Jurkat, Clone E6-1 (cell line): ENCODE measurements around the gene PPP6R1.

Source experiments
- DNase-seq: peaks from one replicate; pipeline ENCODE4 v3.0.0-alpha.2; 2011; ENCODE audit warnings: low read depth, low spot score
- H3K4me3 ChIP-seq: 2 replicates; pipeline ENCODE4 v1.5.1; 2011; ENCODE audit warnings: mild to moderate bottlenecking, low read length, control low read depth, moderate library complexity

The PPP6R1 gene

GRCh38 chr19:55265173-55265572, 6.4 kb upstream of the PPP6R1 start:
- DNase-seq = no peak

GRCh38 chr19:55264531-55264930, 5.7 kb upstream of the PPP6R1 start:
- H3K4me3 ChIP-seq = no peak overlapping the region
- DNase-seq = no peak

More at GRCh38 chr19:55265173-55265572, 6.4 kb upstream of the PPP6R1 start:
- H3K4me3 ChIP-seq = no peak overlapping the region

GRCh38 chr19:55262359-55262758, 3.5 kb upstream of the PPP6R1 start:
- H3K4me3 ChIP-seq = no peak overlapping the region
- no peak for DNase-seq

- no peak for DNase-seq
- no peak overlapping the region for H3K4me3 ChIP-seq
Observed at GRCh38 chr19:55261671-55262126, 2.9 kb upstream of the PPP6R1 start.

GRCh38 chr19:55259540-55260210, 858 bp upstream of the PPP6R1 start:
- DNase-seq = no peak

GRCh38 chr19:55258476-55258827, 365 bp downstream of the PPP6R1 start:
- H3K4me3 ChIP-seq = peak overlapping the region; percentile 91
- no peak for DNase-seq

More at GRCh38 chr19:55259540-55260210, 858 bp upstream of the PPP6R1 start:
- peak overlapping the region; percentile 83 for H3K4me3 ChIP-seq

GRCh38 chr19:55257461-55258420, 1.1 kb downstream of the PPP6R1 start:
- no peak for DNase-seq
- peak overlapping the region; percentile 91 for H3K4me3 ChIP-seq

GRCh38 chr19:55256562-55257460, 2.0 kb downstream of the PPP6R1 start:
- H3K4me3 ChIP-seq = peak overlapping the region; percentile 91
- DNase-seq = no peak

- peak; percentile 72 for DNase-seq
- H3K4me3 ChIP-seq = peak overlapping the region; percentile 91
Observed at GRCh38 chr19:55255618-55256423, 3.0 kb downstream of the PPP6R1 start.

GRCh38 chr19:55254625-55254977, 4.2 kb downstream of the PPP6R1 start:
- H3K4me3 ChIP-seq = peak overlapping the region; percentile 91
- DNase-seq = no peak

- DNase-seq = peak; percentile 85
- H3K4me3 ChIP-seq = peak overlapping the region; percentile 91
Observed at GRCh38 chr19:55253842-55254624, 4.8 kb downstream of the PPP6R1 start.

- DNase-seq = no peak
- H3K4me3 ChIP-seq = peak overlapping the region; percentile 91
Observed at GRCh38 chr19:55252760-55253663, 5.8 kb downstream of the PPP6R1 start.

- peak overlapping the region; percentile 20 for H3K4me3 ChIP-seq
- DNase-seq = peak; percentile 67
Observed at GRCh38 chr19:55251341-55252081, 7.3 kb downstream of the PPP6R1 start.

- no peak for DNase-seq
- H3K4me3 ChIP-seq = no peak overlapping the region
Observed at GRCh38 chr19:55250262-55251036, 8.4 kb downstream of the PPP6R1 start.

GRCh38 chr19:55249841-55250240, 9.0 kb downstream of the PPP6R1 start:
- no peak for DNase-seq

More at GRCh38 chr19:55249841-55250240, 9.0 kb downstream of the PPP6R1 start:
- no peak overlapping the region for H3K4me3 ChIP-seq
